Upper lobe of left lung (tissue), 4 donors: ENCODE measurements around the gene NPTN.

Source experiments
- CTCF ChIP-seq, 6 experiments: fragments of 450-650 bp in 4 of 6; fragments of 200-600 bp in 2 of 6; sonication (generic) in 2 of 6; IDR thresholded peaks; one replicate each; pipeline ENCODE4 v1.5.1; 2016 to 2019; ENCODE audit warnings: antibody characterized with exemption in 6 of 6
- POLR2A ChIP-seq, 4 donors: fragments of 450-650 bp; IDR thresholded peaks; one replicate each; pipeline ENCODE4 v1.5.1; 2016 to 2017; ENCODE audit warnings: antibody characterized with exemption in 4 of 4, mild to moderate bottlenecking in 2 of 4

GRCh38 chr15:73517566-73517965 lies 115.6 kb downstream of the NPTN start:
- TF ChIP-seq CTCF (IDR thresholded peaks at IDR 0.05), result no peak
- no peak for TF ChIP-seq POLR2A (IDR thresholded peaks at IDR 0.05)
